SU-DHL-6 (cell line): ENCODE measurements around the gene RHOV.

ENCODE experiments used
- CTCF ChIP-seq: fragments of 200-600 bp; sonication (generic); IDR thresholded peaks from one replicate; pipeline ENCODE4 v1.5.1; 2017; ENCODE audit warnings: antibody characterized with exemption, mild to moderate bottlenecking, low read length, moderate library complexity; ENCODE audit not compliant: insufficient read depth, poor library complexity, severe bottlenecking
- EZH2phosphoT487 ChIP-seq: fragments of 200-600 bp; sonication (generic), shearing (Covaris generic); conservative IDR thresholded peaks from 2 replicates; pipeline ENCODE4 v1.6.1; 2018; ENCODE audit warnings: mild to moderate bottlenecking, antibody characterized with exemption, low read length, moderate library complexity, mixed read lengths

GRCh38 chr15:40852529-40852928, 21.5 kb downstream of the RHOV start:
- no peak for TF ChIP-seq CTCF
- no peak for TF ChIP-seq EZH2phosphoT487
